HEK293T (cell line): ENCODE results near the gene NRDC.

ENCODE experiments used
- CTCF ChIA-PET: fragments of 350-600 bp; formaldehyde crosslinking; extraction: SDS; loops from one replicate; lab custom pipeline; 2021; ENCODE audit warnings: antibody characterized with exemption, inconsistent platforms; lab: Yijun Ruan, JAX
- POLR2A ChIA-PET: fragments of 350-600 bp; formaldehyde crosslinking; extraction: SDS; loops from one replicate; lab custom pipeline; 2020; ENCODE audit warnings: antibody characterized with exemption, inconsistent platforms; lab: Yijun Ruan, JAX
- DNase-seq: peaks from one replicate; pipeline ENCODE4 v3.0.0; 2012; ENCODE audit warnings: mixed read lengths; ENCODE audit errors: extremely low spot score
- ARNT ChIP-seq: fragments of 450-650 bp; IDR thresholded peaks from 2 replicates; pipeline ENCODE4 v1.6.1; 2017; ENCODE audit warnings: mild to moderate bottlenecking
- BHLHE40 ChIP-seq: fragments of 450-650 bp; IDR thresholded peaks from 2 replicates; pipeline ENCODE4 v1.6.1; 2016; ENCODE audit warnings: mild to moderate bottlenecking, moderate library complexity, borderline replicate concordance
- CTBP1 ChIP-seq: fragments of 450-650 bp; IDR thresholded peaks from 2 replicates; pipeline ENCODE4 v1.6.1; 2016; ENCODE audit warnings: borderline replicate concordance
- ELF4 ChIP-seq: fragments of 450-650 bp; IDR thresholded peaks from 2 replicates; pipeline ENCODE4 v1.6.1; 2017; ENCODE audit warnings: antibody characterized with exemption
- FOXA1 ChIP-seq: fragments of 450-650 bp; IDR thresholded peaks from 2 replicates; pipeline ENCODE4 v1.6.1; 2016; ENCODE audit warnings: mild to moderate bottlenecking
- FOXK2 ChIP-seq: fragments of 450-650 bp; IDR thresholded peaks from 2 replicates; pipeline ENCODE4 v1.6.1; 2016; ENCODE audit warnings: mild to moderate bottlenecking
- FOXM1 ChIP-seq: fragments of 450-650 bp; IDR thresholded peaks from 2 replicates; pipeline ENCODE4 v1.6.1; 2017; ENCODE audit warnings: mild to moderate bottlenecking, borderline replicate concordance
- HDGF ChIP-seq: fragments of 450-650 bp; IDR thresholded peaks from 2 replicates; pipeline ENCODE4 v1.6.1; 2017; ENCODE audit warnings: antibody characterized with exemption, borderline replicate concordance
- L3MBTL2 ChIP-seq: fragments of 450-650 bp; conservative IDR thresholded peaks from 2 replicates; pipeline ENCODE4 v1.6.1; 2016; ENCODE audit warnings: mild to moderate bottlenecking
- LEF1 ChIP-seq: fragments of 450-650 bp; IDR thresholded peaks from 2 replicates; pipeline ENCODE4 v1.6.1; 2017; ENCODE audit warnings: mild to moderate bottlenecking, borderline replicate concordance
- NFRKB ChIP-seq: fragments of 450-650 bp; IDR thresholded peaks from 2 replicates; pipeline ENCODE4 v1.6.1; 2016; ENCODE audit warnings: mild to moderate bottlenecking, moderate library complexity
- PKNOX1 ChIP-seq: fragments of 450-650 bp; IDR thresholded peaks from 2 replicates; pipeline ENCODE4 v1.6.1; 2016
- SP1 ChIP-seq: fragments of 450-650 bp; IDR thresholded peaks from 2 replicates; pipeline ENCODE4 v1.6.1; 2017
- SUZ12 ChIP-seq: fragments of 450-650 bp; IDR thresholded peaks from 2 replicates; pipeline ENCODE4 v1.6.1; 2016; ENCODE audit warnings: mild to moderate bottlenecking
- TARDBP ChIP-seq: fragments of 450-650 bp; IDR thresholded peaks from 2 replicates; pipeline ENCODE4 v1.6.1; 2016
- ZNF384 ChIP-seq: fragments of 450-650 bp; IDR thresholded peaks from 2 replicates; pipeline ENCODE4 v1.6.1; 2016

Gene NRDC

GRCh38 chr1:51916587-51917405 is 38.3 kb upstream of the NRDC start:
- TF ChIP-seq NFRKB: no peak
- TF ChIP-seq LEF1: no peak
- TF ChIP-seq PKNOX1: no peak
- TF ChIP-seq CTBP1: no peak
- TF ChIP-seq L3MBTL2: no peak
- no peak for TF ChIP-seq SUZ12
- TF ChIP-seq FOXA1: no peak
- TF ChIP-seq SP1: no peak
- no peak for TF ChIP-seq HDGF
- no peak for TF ChIP-seq ARNT
- TF ChIP-seq TARDBP: no peak
- TF ChIP-seq BHLHE40: no peak
- no peak for TF ChIP-seq ZNF384
- TF ChIP-seq FOXM1: no peak
- no peak for TF ChIP-seq ELF4
- no peak for TF ChIP-seq FOXK2
- ChIA-PET CTCF (no interaction called here), POLR2A (no interaction called here)
- DNase-seq: no peak

GRCh38 chr1:51915951-51916350 is 37.4 kb upstream of the NRDC start:
- ChIA-PET POLR2A (no interaction called here), CTCF (no interaction called here)
- TF ChIP-seq HDGF (no peak), SP1 (no peak)
- no peak for DNase-seq

GRCh38 chr1:51912881-51913280 is 34.4 kb upstream of the NRDC start:
- ChIA-PET POLR2A (no interaction called here), CTCF (no interaction called here)
- no peak for TF ChIP-seq FOXM1
- no peak for TF ChIP-seq LEF1
- no peak for TF ChIP-seq PKNOX1
- TF ChIP-seq SUZ12: no peak
- TF ChIP-seq ZNF384: no peak
- no peak for TF ChIP-seq FOXK2
- TF ChIP-seq CTBP1: no peak
- TF ChIP-seq ELF4: no peak
- no peak for TF ChIP-seq BHLHE40
- no peak for TF ChIP-seq FOXA1
- no peak for TF ChIP-seq NFRKB
- no peak for TF ChIP-seq L3MBTL2
- TF ChIP-seq SP1: no peak
- no peak for TF ChIP-seq HDGF
- TF ChIP-seq ARNT: no peak
- DNase-seq: no peak

- TF ChIP-seq FOXK2: no peak
- no peak for TF ChIP-seq FOXM1
- TF ChIP-seq BHLHE40: no peak
- TF ChIP-seq ARNT: no peak
- TF ChIP-seq SP1: no peak
- no peak for DNase-seq
- CTCF ChIA-PET: no interaction called here
- POLR2A ChIA-PET: no interaction called here
These were observed 31.9 kb upstream of the NRDC start for GRCh38 chr1:51910221-51911000.

- ChIA-PET POLR2A (no interaction called here), CTCF (no interaction called here)
- no peak for DNase-seq
- TF ChIP-seq SUZ12 (no peak), FOXK2 (no peak), HDGF (no peak), SP1 (no peak), LEF1 (no peak), L3MBTL2 (no peak), CTBP1 (no peak)
These were observed 30.0 kb upstream of the NRDC start for GRCh38 chr1:51908499-51908898.

- DNase-seq: no peak
- TF ChIP-seq SP1: no peak
- TF ChIP-seq SUZ12: no peak
- no peak for TF ChIP-seq ELF4
- TF ChIP-seq L3MBTL2: no peak
- no peak for TF ChIP-seq ZNF384
- no peak for TF ChIP-seq FOXM1
- no peak for TF ChIP-seq PKNOX1
- TF ChIP-seq FOXA1: no peak
- TF ChIP-seq FOXK2: no peak
- no peak for TF ChIP-seq NFRKB
- TF ChIP-seq BHLHE40: no peak
- TF ChIP-seq LEF1: no peak
- no peak for TF ChIP-seq ARNT
- no peak for TF ChIP-seq CTBP1
- no peak for TF ChIP-seq HDGF
- ChIA-PET CTCF (interaction anchor here (0.6 kb wide), 1 partner anchor 10 kb away, joined by 3 read pairs; no protein-coding TSS in a partner anchor), POLR2A (no interaction called here)
These were observed 28.7 kb upstream of the NRDC start for GRCh38 chr1:51907079-51907702.
